Right lobe of liver (tissue), 6 donors: Measurements from ENCODE around the gene TRNT1. TPM values are rescaled to one million over a fixed set of nuclear protein-coding genes. Genes with fewer than 3 reads are reported as not detected.

Experiments
- ATAC-seq, 4 donors: fragments of 200-7000 bp; cut with Tn5 transposase; one replicate each; pipeline ENCODE4 v1.9.1; 2020; ENCODE audit warnings: mild to moderate bottlenecking in 4 of 4, moderate library complexity in 4 of 4
- DNase-seq, 3 donors: peaks; one replicate each; pipeline ENCODE4 v3.0.0-alpha.2; 2020
- H3K27ac ChIP-seq, 3 donors: fragments of 200-600 bp; one replicate each; pipeline ENCODE4 v1.8.0; 2022
- H3K27me3 ChIP-seq, 2 donors: fragments of 200-600 bp; one replicate each; pipeline ENCODE4 v1.8.0; 2022
- H3K36me3 ChIP-seq, 4 donors: fragments of 200-600 bp; sonication (generic) in 1 of 4; one replicate each; pipeline versions ENCODE4 v1.5.1 to v1.8.0; 2017 to 2022; ENCODE audit warnings: control low read depth in 1 of 4
- H3K4me1 ChIP-seq, 4 donors: fragments of 200-600 bp; sonication (generic) in 1 of 4; one replicate each; pipeline versions ENCODE4 v1.5.1 to v1.8.0; 2017 to 2022; ENCODE audit warnings: control low read depth in 1 of 4
- H3K4me3 ChIP-seq, 3 donors: fragments of 200-600 bp; one replicate each; pipeline ENCODE4 v1.8.0; 2022
- H3K9me3 ChIP-seq, 4 donors: fragments of 200-600 bp; sonication (generic) in 1 of 4; one replicate each; pipeline versions ENCODE4 v1.5.1 to v1.8.0; 2017 to 2022; ENCODE audit warnings: control low read depth in 1 of 4
- POLR2A ChIP-seq: fragments of 450-650 bp; IDR thresholded peaks from one replicate; pipeline ENCODE4 v1.6.1; 2017; ENCODE audit warnings: antibody characterized with exemption, mild to moderate bottlenecking
- WGBS: methylation state at CpG from one replicate; pipeline ENCODE4 v1.1.6; 2018; ENCODE audit warnings: low coverage, low lambda C conversion rate; ENCODE audit not compliant: insufficient coverage; ENCODE audit errors: missing lambda C conversion rate; 5-methylcytosine and 5-hydroxymethylcytosine counted together
- intact Hi-C, 2 donors: fragments of 100-400 bp; cut with DNase I; formaldehyde crosslinking; loops; one replicate each; pipeline versions ENCODE4 v1.11.2 to v1.14.1; 2022
- total RNA-seq, 6 experiments: library from RNA; depleted of rRNA in 2 of 6; stranded (reverse); fragments of >200 nt in 2 of 6; fragmentation: NEBNext Ultra II Directional in 3 of 6; extraction: Animal tissue kit (Norgen Biotek cat#: 25700) in 3 of 6; gene quantifications; one replicate each; pipeline versions ENCODE4 v1.1.0 to v1.2.4, GENCODE V29; 2016 to 2023
- TF ChIP-seq, protein P1 (sequence below), 4 donors: fragments of 200-600 bp in 3 of 4; fragments of 450-650 bp in 1 of 4; IDR thresholded peaks; one replicate each; pipeline versions ENCODE4 v1.5.1 to v1.8.0; 2016 to 2022; ENCODE audit warnings: antibody characterized with exemption in 4 of 4, mild to moderate bottlenecking in 2 of 4
- donor health status: DM: no; HTN: yes; CAD: no.
- donor health status: DM: no; HTN: no; CAD: no.
- donor health status: DM: no; HTN: no; CAD: no.
- donor health status: DM: no; HTN: yes; CAD: no.
- donor health status: DM: no; HTN: yes; CAD: no.

TRNT1 gene
- total RNA-seq, 6 experiments from 2014 or later, result 7.4 to 11.8 (median 9.1) TPM

DNA sequence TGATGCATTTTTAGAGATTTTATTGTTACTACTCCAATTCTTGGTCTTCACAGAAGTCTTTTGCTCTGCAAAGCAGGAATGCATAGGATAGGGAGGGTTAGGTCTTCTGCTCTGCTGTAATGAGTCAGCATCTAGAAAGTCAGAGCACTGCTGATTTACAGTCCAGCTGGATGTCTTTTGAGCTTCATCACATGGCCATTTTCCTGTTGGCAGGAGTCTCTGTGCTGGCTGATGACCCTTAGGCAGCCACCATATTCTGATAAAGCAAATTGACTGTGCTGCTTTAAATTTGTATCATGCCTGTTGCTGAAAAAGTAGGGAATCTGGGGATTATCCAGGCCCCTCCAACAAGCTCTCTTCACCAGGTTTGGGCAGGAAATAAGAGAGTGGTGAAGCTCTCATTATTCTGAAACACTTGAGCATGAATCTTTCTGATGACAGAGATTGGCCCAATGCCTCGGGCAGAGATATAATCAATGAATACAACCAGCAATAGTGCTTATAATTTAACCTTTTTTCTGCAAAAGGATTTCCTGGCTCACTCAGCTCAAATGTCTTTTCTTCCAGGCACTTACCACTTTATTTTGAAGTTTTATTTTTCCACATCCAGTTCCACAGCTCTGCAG lies 62.5 kb downstream of the TRNT1 start:
- H3K4me1 ChIP-seq, result no peaks in the 10 kb centered on the region
- TF ChIP-seq, protein P1, sequence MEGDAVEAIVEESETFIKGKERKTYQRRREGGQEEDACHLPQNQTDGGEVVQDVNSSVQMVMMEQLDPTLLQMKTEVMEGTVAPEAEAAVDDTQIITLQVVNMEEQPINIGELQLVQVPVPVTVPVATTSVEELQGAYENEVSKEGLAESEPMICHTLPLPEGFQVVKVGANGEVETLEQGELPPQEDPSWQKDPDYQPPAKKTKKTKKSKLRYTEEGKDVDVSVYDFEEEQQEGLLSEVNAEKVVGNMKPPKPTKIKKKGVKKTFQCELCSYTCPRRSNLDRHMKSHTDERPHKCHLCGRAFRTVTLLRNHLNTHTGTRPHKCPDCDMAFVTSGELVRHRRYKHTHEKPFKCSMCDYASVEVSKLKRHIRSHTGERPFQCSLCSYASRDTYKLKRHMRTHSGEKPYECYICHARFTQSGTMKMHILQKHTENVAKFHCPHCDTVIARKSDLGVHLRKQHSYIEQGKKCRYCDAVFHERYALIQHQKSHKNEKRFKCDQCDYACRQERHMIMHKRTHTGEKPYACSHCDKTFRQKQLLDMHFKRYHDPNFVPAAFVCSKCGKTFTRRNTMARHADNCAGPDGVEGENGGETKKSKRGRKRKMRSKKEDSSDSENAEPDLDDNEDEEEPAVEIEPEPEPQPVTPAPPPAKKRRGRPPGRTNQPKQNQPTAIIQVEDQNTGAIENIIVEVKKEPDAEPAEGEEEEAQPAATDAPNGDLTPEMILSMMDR (IDR thresholded peaks at IDR 0.05), result no peak
- TF ChIP-seq POLR2A, result no peak
- 14% methylated on average over 1 of the region's 1 CpG for WGBS
- no peaks in the 10 kb centered on the region for H3K27me3 ChIP-seq
- H3K9me3 ChIP-seq, result peaks cover 0 to 3% (median 0%) of the 10 kb centered on the region in 4 donors
- no peaks in the 10 kb centered on the region for H3K36me3 ChIP-seq
- no peak overlapping the region for H3K27ac ChIP-seq
- DNase-seq (no peak), ATAC-seq (peak; percentile 12 to 33 (median 23))
- intact Hi-C loops, result no loop called here
- H3K4me3 ChIP-seq, result no peak overlapping the region

DNA sequence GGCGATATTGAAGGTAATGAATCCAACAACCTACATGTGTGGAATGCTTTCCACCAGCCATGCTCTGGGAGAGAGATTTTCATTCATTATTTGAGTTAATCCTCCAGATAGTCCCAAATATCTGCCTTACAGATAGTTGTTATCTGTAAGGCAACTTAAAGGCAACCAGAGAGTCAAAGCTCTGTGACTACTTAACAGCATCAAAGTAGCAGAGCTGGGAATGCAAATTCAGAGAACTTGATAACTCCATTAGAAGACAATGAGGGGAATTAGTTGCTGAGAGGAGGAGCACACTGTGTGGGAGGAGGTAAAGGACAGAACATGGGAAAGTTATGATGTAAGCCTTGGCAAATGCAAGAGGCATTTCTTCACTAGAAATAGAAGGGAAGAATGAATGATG lies 63.2 kb downstream of the TRNT1 start:
- Histone ChIP-seq H3K36me3 (no peaks in the 10 kb centered on the region), H3K9me3 (peaks cover 0 to 3% (median 0%) of the 10 kb centered on the region in 4 donors), H3K4me1 (no peaks in the 10 kb centered on the region), H3K27me3 (no peaks in the 10 kb centered on the region), H3K27ac (no peak overlapping the region), H3K4me3 (no peak overlapping the region)
- intact Hi-C loops, result no loop called here
- no peak for ATAC-seq
- TF ChIP-seq, protein P1 (IDR thresholded peaks at IDR 0.05), result no peak
- no peak for TF ChIP-seq POLR2A
- WGBS, result 58% methylated on average over 1 of the region's 1 CpG
- DNase-seq, result no peak

DNA sequence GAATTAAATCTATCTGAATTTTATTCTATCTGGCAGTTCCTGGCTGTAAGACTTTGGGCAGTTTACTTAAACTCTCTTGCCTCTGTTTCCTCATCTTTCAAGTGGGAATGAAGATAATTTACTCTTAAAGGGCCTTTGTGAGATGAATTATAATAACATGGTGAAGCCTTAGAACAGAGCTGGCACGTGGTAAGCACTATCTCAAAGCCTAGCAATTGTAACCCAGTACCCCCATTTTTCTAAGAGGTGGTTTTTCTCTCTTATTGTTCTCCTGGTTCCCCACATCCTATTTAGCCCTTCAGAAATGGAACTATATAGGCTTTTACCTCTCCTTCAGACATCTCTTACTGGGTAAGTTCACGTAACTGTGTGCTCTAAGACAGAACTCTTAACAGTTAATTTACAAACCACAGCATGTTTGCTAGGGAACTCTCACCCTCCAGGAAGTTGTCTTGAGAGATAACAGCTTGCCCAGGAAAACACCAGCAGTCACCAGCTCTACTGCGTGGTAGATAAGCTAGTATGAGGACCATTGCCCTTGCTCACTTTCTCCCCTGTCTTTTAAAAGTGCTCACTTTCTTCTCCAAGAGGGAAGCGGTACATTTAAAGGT lies 65.0 kb downstream of the TRNT1 start:
- WGBS, result 18% methylated on average over 4 of the region's 4 CpGs
- H3K4me3 ChIP-seq, result no peak overlapping the region
- H3K27me3 ChIP-seq, result no peaks in the 10 kb centered on the region
- no peak overlapping the region for H3K27ac ChIP-seq
- ATAC-seq (peak; percentile 22 to 45 (median 32)), DNase-seq (no peak)
- intact Hi-C loops, result no loop called here
- TF ChIP-seq POLR2A, result no peak
- TF ChIP-seq, protein P1 (IDR thresholded peaks at IDR 0.05), result no peak
- no peaks in the 10 kb centered on the region for H3K4me1 ChIP-seq
- H3K9me3 ChIP-seq, result peaks cover 0 to 3% (median 0%) of the 10 kb centered on the region in 4 donors
- H3K36me3 ChIP-seq, result no peaks in the 10 kb centered on the region

DNA sequence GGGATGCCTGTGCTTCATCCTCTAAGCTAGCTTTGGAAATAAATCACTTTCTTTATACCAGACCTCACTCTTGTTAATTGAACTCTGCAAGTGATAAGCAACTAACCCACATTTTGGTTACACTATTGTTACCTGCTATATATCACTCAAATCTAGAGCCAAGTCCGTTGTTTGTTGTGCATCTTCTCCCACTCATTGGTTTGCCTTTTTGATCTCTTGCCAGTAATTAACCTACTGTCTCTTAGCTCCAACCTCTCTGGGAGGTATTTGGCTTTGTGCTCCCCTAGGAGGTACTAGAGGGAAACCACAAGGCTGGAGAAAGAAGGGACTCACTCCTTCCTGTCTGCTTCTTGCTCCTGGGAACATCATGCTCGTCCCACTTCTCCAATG lies 65.5 kb downstream of the TRNT1 start:
- ATAC-seq (no peak), DNase-seq (no peak)
- Histone ChIP-seq H3K27ac (no peak overlapping the region), H3K9me3 (no peaks in the 10 kb centered on the region), H3K27me3 (no peaks in the 10 kb centered on the region), H3K4me3 (no peak overlapping the region), H3K4me1 (no peaks in the 10 kb centered on the region), H3K36me3 (no peaks in the 10 kb centered on the region)
- intact Hi-C loops, result no loop called here
- no peak for TF ChIP-seq POLR2A
- TF ChIP-seq, protein P1 (IDR thresholded peaks at IDR 0.05), result no peak
- WGBS, result 5% methylated on average over 1 of the region's 2 CpGs
